CD14-positive monocyte (primary cell): ENCODE data around the gene SOX15. TPM values are rescaled to one million over a fixed set of nuclear protein-coding genes. Genes with fewer than 3 reads are reported as not detected.

Source experiments
- DNase-seq, 3 donors: peaks; one replicate each; pipeline ENCODE4 v3.0.0-alpha.2; 2011 to 2022
- H2AFZ ChIP-seq: 2 replicates; pipeline ENCODE4 v1.6.0; 2012; ENCODE audit warnings: mild to moderate bottlenecking, low read depth, low read length, inconsistent platforms; ENCODE audit not compliant: insufficient read depth, poor library complexity, severe bottlenecking
- H3K27ac ChIP-seq, 2 donors: 1 replicate in 1 of 2; 2 replicates in 1 of 2; pipeline ENCODE4 v1.5.1; 2012 to 2013; ENCODE audit warnings: low read length in 2 of 2, control low read depth in 1 of 2, inconsistent platforms in 1 of 2, low read depth in 1 of 2, mild to moderate bottlenecking in 1 of 2
- H3K27me3 ChIP-seq, 2 donors: one replicate each; pipeline versions ENCODE4 v1.6.0 to v1.6.1; 2011 to 2013; ENCODE audit warnings: low read length in 2 of 2; ENCODE audit not compliant: control insufficient read depth in 2 of 2, insufficient read depth in 2 of 2
- H3K36me3 ChIP-seq, 2 donors: replicated peaks in 1 of 2; 1 replicate in 1 of 2; 2 replicates in 1 of 2; pipeline versions ENCODE4 v1.5.1 to v1.6.1; 2012 to 2013; ENCODE audit warnings: low read length in 2 of 2, control low read depth in 1 of 2, inconsistent platforms in 1 of 2, mild to moderate bottlenecking in 1 of 2; ENCODE audit not compliant: insufficient read depth in 2 of 2, control insufficient read depth in 1 of 2
- H3K4me1 ChIP-seq, 2 donors: 1 replicate in 1 of 2; 2 replicates in 1 of 2; pipeline versions ENCODE4 v1.5.1 to v1.6.1; 2012 to 2013; ENCODE audit warnings: low read length in 2 of 2, control low read depth in 1 of 2, inconsistent platforms in 1 of 2, mild to moderate bottlenecking in 1 of 2, moderate library complexity in 1 of 2; ENCODE audit not compliant: insufficient read depth in 2 of 2, control insufficient read depth in 1 of 2
- H3K4me2 ChIP-seq: replicated peaks from 2 replicates; pipeline ENCODE3; 2012; ENCODE audit warnings: low read length, moderate library complexity, mild to moderate bottlenecking; ENCODE audit not compliant: poor library complexity, severe bottlenecking; ENCODE audit errors: extremely low read depth
- H3K4me3 ChIP-seq, 3 experiments: fragments of 200-600 bp in 1 of 3; sonication (generic) in 1 of 3; replicated peaks in 1 of 3; 1 replicate in 2 of 3; 2 replicates in 1 of 3; pipeline ENCODE4 v1.5.1; 2011 to 2013; ENCODE audit warnings: low read length in 3 of 3, mild to moderate bottlenecking in 3 of 3, control low read depth in 2 of 3, low read depth in 2 of 3, inconsistent platforms in 1 of 3, moderate library complexity in 1 of 3
- H3K79me2 ChIP-seq: 2 replicates; pipeline ENCODE4 v1.6.0; 2012; ENCODE audit warnings: mild to moderate bottlenecking, control low read depth, inconsistent platforms, low read length, moderate library complexity; ENCODE audit not compliant: insufficient read depth
- H3K9ac ChIP-seq: 2 replicates; pipeline ENCODE4 v1.6.0; 2017; ENCODE audit warnings: low read length, mild to moderate bottlenecking; ENCODE audit not compliant: insufficient read depth, poor library complexity, severe bottlenecking
- H3K9me3 ChIP-seq, 2 donors: replicated peaks in 1 of 2; 1 replicate in 1 of 2; 2 replicates in 1 of 2; pipeline versions ENCODE4 v1.5.1 to v1.6.1; 2012 to 2013; ENCODE audit warnings: low read length in 2 of 2, control low read depth in 1 of 2; ENCODE audit not compliant: control insufficient read depth in 1 of 2, insufficient read depth in 1 of 2
- H4K20me1 ChIP-seq: 2 replicates; pipeline ENCODE4 v1.6.0; 2012; ENCODE audit warnings: mild to moderate bottlenecking, low read length, control low read depth, moderate library complexity; ENCODE audit not compliant: insufficient read depth
- H3K27ac Mint-ChIP-seq, 7 donors: one replicate each; pipeline ENCODE4 v1.8.0; 2020; ENCODE audit warnings: mild to moderate bottlenecking in 7 of 7, mixed read lengths in 7 of 7, moderate library complexity in 6 of 7, inconsistent platforms in 2 of 7
- H3K27me3 Mint-ChIP-seq, 3 donors: one replicate each; pipeline ENCODE4 v1.8.0; 2021 to 2022; ENCODE audit warnings: low read depth in 3 of 3, mild to moderate bottlenecking in 3 of 3, mixed read lengths in 3 of 3, moderate library complexity in 3 of 3, inconsistent platforms in 1 of 3
- H3K36me3 Mint-ChIP-seq, 2 donors: one replicate each; pipeline ENCODE4 v1.8.0; 2020; ENCODE audit warnings: mixed read lengths in 2 of 2, inconsistent platforms in 1 of 2, mild to moderate bottlenecking in 1 of 2
- H3K4me1 Mint-ChIP-seq: one replicate; pipeline ENCODE4 v1.8.0; 2020; ENCODE audit warnings: mild to moderate bottlenecking, mixed read lengths
- H3K4me3 Mint-ChIP-seq, 2 donors: one replicate each; pipeline ENCODE4 v1.8.0; 2020; ENCODE audit warnings: mild to moderate bottlenecking in 2 of 2, mixed read lengths in 2 of 2, moderate library complexity in 1 of 2
- H3K9me3 Mint-ChIP-seq, 7 donors: one replicate each; pipeline ENCODE4 v1.8.0; 2020 to 2022; ENCODE audit warnings: mixed read lengths in 7 of 7, mild to moderate bottlenecking in 6 of 7, moderate library complexity in 6 of 7, inconsistent platforms in 2 of 7
- CTCF ChIP-seq: fragments of 200-600 bp; IDR thresholded peaks from one replicate; pipeline ENCODE4 v1.8.0; 2022; ENCODE audit warnings: antibody characterized with exemption, mild to moderate bottlenecking
- WGBS: methylation state at CpG from one replicate; pipeline ENCODE4 v1.1.5; 2013; ENCODE audit warnings: missing lambda C conversion rate; ENCODE audit not compliant: insufficient coverage; 5-methylcytosine and 5-hydroxymethylcytosine counted together
- intact Hi-C, 2 donors: fragments of 100-400 bp; cut with micrococcal nuclease; formaldehyde crosslinking; loops; one replicate each; pipeline versions ENCODE4 v1.15.0 to v1.15.1; 2023
- polyA plus RNA-seq, 3 donors: library from polyadenylated mRNA; depleted of rRNA in 1 of 3; unstranded in 2 of 3; stranded (reverse) in 1 of 3; fragments of 300-500 nt in 2 of 3; fragments of >200 nt in 1 of 3; fragmentation: Illumina TruSeq in 2 of 3; gene quantifications; 1 replicate in 2 of 3; 2 replicates in 1 of 3; pipeline ENCODE4 v1.2.3, GENCODE V29; 2012 to 2021

The SOX15 gene
- polyA plus RNA-seq, 3 donors: 0.86 to 1.2 (median 1.1) TPM

- 57% methylated on average over 2 of the region's 6 CpGs for WGBS
- Mint-ChIP-seq H3K9me3 (peaks cover 0 to 3% (median 0%) of the 10 kb centered on the region in 7 donors), H3K4me1 (peaks cover 10% of the 10 kb centered on the region), H3K27ac (peak overlapping the region in 1 of 7 donors; percentile 46), H3K4me3 (no peak overlapping the region), H3K27me3 (peaks cover 1 to 6% (median 3%) of the 10 kb centered on the region in 3 donors), H3K36me3 (no peaks in the 10 kb centered on the region)
- H3K36me3 ChIP-seq: no peaks in the 10 kb centered on the region
- H3K79me2 ChIP-seq: peaks cover 1% of the 10 kb centered on the region
- no peaks in the 10 kb centered on the region for H4K20me1 ChIP-seq
- no peaks in the 10 kb centered on the region for H3K27me3 ChIP-seq
- H3K27ac ChIP-seq: no peak overlapping the region
- no peaks in the 10 kb centered on the region for H3K9me3 ChIP-seq
- H3K4me3 ChIP-seq: no peak overlapping the region
- no peak overlapping the region for H3K9ac ChIP-seq
- TF ChIP-seq CTCF: peak; percentile 75
- intact Hi-C loops: no loop called here
- H3K4me1 ChIP-seq: peaks cover 4 to 8% of the 10 kb centered on the region in 2 donors
- no peak overlapping the region for H3K4me2 ChIP-seq
- H2AFZ ChIP-seq: peak overlapping the region; percentile 63
- DNase-seq: peak; percentile 62 to 67 (median 63)
These were observed 42.6 kb upstream of the SOX15 start for GRCh38 chr17:7632492-7632894.

GRCh38 chr17:7631398-7632380, 41.8 kb upstream of the SOX15 start:
- H3K4me3 ChIP-seq: no peak overlapping the region
- no peak overlapping the region for H2AFZ ChIP-seq
- peaks cover 9 to 13% of the 10 kb centered on the region in 2 donors for H3K4me1 ChIP-seq
- Mint-ChIP-seq H3K4me3 (no peak overlapping the region), H3K27ac (peak overlapping the region in 2 of 7 donors; percentile 73 to 87), H3K4me1 (peaks cover 13% of the 10 kb centered on the region), H3K9me3 (peaks cover 0 to 3% (median 0%) of the 10 kb centered on the region in 7 donors), H3K27me3 (peaks cover 1 to 6% (median 3%) of the 10 kb centered on the region in 3 donors), H3K36me3 (no peaks in the 10 kb centered on the region)
- no peak overlapping the region for H3K4me2 ChIP-seq
- no peak overlapping the region for H3K9ac ChIP-seq
- intact Hi-C loops: no loop called here
- no peaks in the 10 kb centered on the region for H3K27me3 ChIP-seq
- no peak overlapping the region for H3K27ac ChIP-seq
- peaks cover 9% of the 10 kb centered on the region for H3K79me2 ChIP-seq
- TF ChIP-seq CTCF: no peak
- no peak for DNase-seq
- WGBS: 98% methylated on average over 8 of the region's 11 CpGs
- H4K20me1 ChIP-seq: no peaks in the 10 kb centered on the region
- no peaks in the 10 kb centered on the region for H3K36me3 ChIP-seq
- H3K9me3 ChIP-seq: no peaks in the 10 kb centered on the region
